ENCODE results near the gene CEP131. TPM values are rescaled to one million over a fixed set of nuclear protein-coding genes. Genes with fewer than 3 reads are reported as not detected.

CEP131 gene
- total and polyA plus RNA-seq, 2 of the 8 experiments (the other 6 are each of a cell fraction or from before 2014, with no cell fraction given), result 5.9 to 23.2 TPM

- Histone ChIP-seq H3K79me2 (ENCODE audit: control insufficient read depth in 1 of 2, insufficient read depth in 2 of 2, low read length in 2 of 2) (no peaks in the 10 kb centered on the region), H3K4me1 (replicated peaks in 1 of 4; ENCODE audit: control insufficient read depth in 3 of 4, insufficient read depth in 4 of 4, low read length in 3 of 4) (peaks cover 0 to 5% (median under 1%) of the 10 kb centered on the region in 4 experiments; a peak in 2 of 7 replicates), H4K91ac (replicated peaks; ENCODE audit: insufficient read length, low read length) (no peak overlapping the region), H3K27ac (ENCODE audit: low read depth, low read length) (no peak overlapping the region), H2AFZ (ENCODE audit: low read length) (no peak overlapping the region), H3K79me1 (ENCODE audit: low read depth, low read length) (no peaks in the 10 kb centered on the region), H2BK15ac (ENCODE audit: low read length) (no peak overlapping the region), H3K14ac (ENCODE audit: insufficient read length) (no peak overlapping the region), H3K18ac (ENCODE audit: extremely low read depth, low read length) (no peak overlapping the region), H3K36me3 (ENCODE audit: control insufficient read depth in 2 of 4, insufficient read depth in 4 of 4, low read length in 3 of 4) (no peaks in the 10 kb centered on the region), H3K4me2 (ENCODE audit: insufficient read depth in 1 of 2, low read depth in 2 of 2, low read length in 2 of 2) (no peak overlapping the region), H3K56ac (replicated peaks; ENCODE audit: insufficient read length, low read depth, low read length) (no peak overlapping the region), H2BK12ac (ENCODE audit: low read depth, low read length) (no peak overlapping the region), H4K5ac (ENCODE audit: insufficient read length, low read depth, low read length) (no peak overlapping the region), H4K8ac (ENCODE audit: extremely low read depth, insufficient read depth, low read length) (no peak overlapping the region), H2BK120ac (replicated peaks; ENCODE audit: low read depth, low read length) (no peak overlapping the region), H2BK20ac (ENCODE audit: low read length) (no peak overlapping the region), H3K4ac (replicated peaks; ENCODE audit: insufficient read length, low read depth, low read length) (no peak overlapping the region), H3K9ac (replicated peaks in 1 of 4; ENCODE audit: extremely low read depth in 1 of 4, low read depth in 3 of 4, low read length in 3 of 4) (no peak overlapping the region), H2AK5ac (ENCODE audit: low read depth, low read length) (no peak overlapping the region), H4K20me1 (replicated peaks in 1 of 2; ENCODE audit: control insufficient read depth in 1 of 2, insufficient read depth in 2 of 2, low read length in 2 of 2) (peaks cover 0 to 3% of the 10 kb centered on the region in 2 experiments), H2BK5ac (ENCODE audit: low read depth, low read length) (no peak overlapping the region), H3K27me3 (replicated peaks in 1 of 4; ENCODE audit: control insufficient read depth in 3 of 4, extremely low read depth in 1 of 4, insufficient read depth in 3 of 4, low read length in 3 of 4) (no peaks in the 10 kb centered on the region), H3K23ac (ENCODE audit: insufficient read length) (no peak overlapping the region), H3K23me2 (ENCODE audit: low read depth, low read length) (no peaks in the 10 kb centered on the region), H3K4me3 (ENCODE audit: extremely low read depth in 1 of 4, insufficient read depth in 2 of 4, low read depth in 3 of 4, low read length in 4 of 4) (no peak overlapping the region), H3K9me3 (ENCODE audit: insufficient read depth in 2 of 2, low read depth in 1 of 2, low read length in 1 of 2) (no peaks in the 10 kb centered on the region; a peak in 1 of 4 replicates)
- 90% methylated on average over 12 of the region's 12 CpGs; no CpG with 5 or more reads in 1 of the 2 experiments for WGBS, 2 experiments (ENCODE audit: extremely low coverage in 1 of 2, insufficient coverage in 1 of 2, insufficient read length in 1 of 2, insufficient replicate concordance in 2 of 2, low coverage in 1 of 2, low lambda C conversion rate in 2 of 2, missing lambda C conversion rate in 1 of 2)
- ChIA-PET POLR2A (ENCODE audit: partially characterized antibody) (interaction anchor here (1.3 to 1.6 kb wide), 4 partner anchors 9 to 59 kb away, joined by 4 to 5 read pairs (median 5); partner anchors contain the start of genes NDUFAF8 and TEPSIN), CTCF (ENCODE audit: partially characterized antibody) (interaction anchor here (0.7 to 3.2 kb wide), 9 partner anchors 10 to 73 kb away, joined by 3 to 13 read pairs (median 4); no protein-coding TSS in a partner anchor)
- TF ChIP-seq GTF2F1 (IDR thresholded peaks at IDR 0.05; ENCODE audit: borderline replicate concordance, low read depth, low read length) (no peak), HDAC2 (IDR thresholded peaks at IDR 0.05; ENCODE audit: borderline replicate concordance in 1 of 2, low read depth in 2 of 2, low read length in 2 of 2) (no peak), SUZ12 (IDR thresholded peaks at IDR 0.05; ENCODE audit: low read length) (no peak), CBX5 (IDR thresholded peaks at IDR 0.05; ENCODE audit: low read depth, low read length) (no peak), RAD21 (IDR thresholded peaks at IDR 0.05 in 1 of 2, conservative IDR thresholded peaks at IDR 0.05 in 1 of 2; ENCODE audit: low read depth in 2 of 2, low read length in 2 of 2) (no peak), SIRT6 (IDR thresholded peaks at IDR 0.05; ENCODE audit: low read length) (no peak), TAF7 (optimal IDR thresholded peaks at IDR 0.05; ENCODE audit: borderline replicate concordance, low read depth, low read length) (no peak)
- DNase-seq (ENCODE audit: low read depth in 1 of 2, low spot score in 2 of 2) (no peak), FAIRE-seq (no peak)
Observed at GRCh38 chr17:81179861-81180260, 42.9 kb downstream of the CEP131 start.

Measured in H1 (cell line).